ACC112 (cell line): ENCODE results near the gene FBXL3.
A peak's percentile ranks its signal among the peaks of the same experiment; 100 is the strongest.
"Not testable (repeated sequence)": the region's sequence is repeated elsewhere in the genome, so short reads cannot be mapped to it uniquely, and the experiment has no call there.

Source experiments
- H2AFZ ChIP-seq: fragments of 200-600 bp; sonication (generic); one replicate; pipeline ENCODE4 v1.6.0; 2017; ENCODE audit warnings: antibody characterized with exemption, low read length; ENCODE audit not compliant: unreplicated experiment
- H3K27ac ChIP-seq: fragments of 200-600 bp; sonication (generic); 2 replicates; pipeline ENCODE4 v1.5.1; 2014; ENCODE audit warnings: low read depth, mild to moderate bottlenecking, antibody characterized with exemption, low read length, moderate library complexity
- H3K27me3 ChIP-seq: fragments of 200-600 bp; sonication (generic); 2 replicates; pipeline ENCODE4 v1.6.1; 2014; ENCODE audit warnings: mild to moderate bottlenecking, antibody characterized with exemption, low read length, moderate library complexity, mixed read lengths; ENCODE audit not compliant: insufficient read depth
- H3K36me3 ChIP-seq: fragments of 200-600 bp; sonication (generic); 2 replicates; pipeline ENCODE4 v1.6.1; 2016; ENCODE audit warnings: mild to moderate bottlenecking, antibody characterized with exemption, low read length, moderate library complexity, mixed read lengths; ENCODE audit not compliant: insufficient read depth
- H3K4me1 ChIP-seq: fragments of 200-600 bp; sonication (generic); one replicate; pipeline ENCODE4 v1.6.1; 2016; ENCODE audit warnings: low read length, mixed read lengths; ENCODE audit not compliant: insufficient read depth, unreplicated experiment, control insufficient read depth
- H3K4me3 ChIP-seq: fragments of 200-600 bp; sonication (generic); 2 replicates; pipeline ENCODE4 v1.5.1; 2014; ENCODE audit warnings: mild to moderate bottlenecking, low read depth, low read length
- H3K79me2 ChIP-seq: fragments of 200-600 bp; sonication (generic); one replicate; pipeline ENCODE4 v1.6.0; 2016; ENCODE audit warnings: low read length; ENCODE audit not compliant: control insufficient read depth, unreplicated experiment, insufficient read depth

FBXL3 gene

GRCh38 chr13:77008337-77008736, 18.6 kb downstream of the FBXL3 start:
- not testable (repeated sequence) for H3K4me1 ChIP-seq, H2AFZ ChIP-seq, H3K27ac ChIP-seq, H3K27me3 ChIP-seq, H3K4me3 ChIP-seq
- peaks cover 17% of the 10 kb centered on the region for H3K36me3 ChIP-seq
- peaks cover 33% of the 10 kb centered on the region for H3K79me2 ChIP-seq

GRCh38 chr13:77002590-77003190, 24.3 kb downstream of the FBXL3 start:
- no peak overlapping the region for H3K27ac ChIP-seq
- peaks cover 15% of the 10 kb centered on the region; the same call in 1 of the 2 replicates for H3K36me3 ChIP-seq

GRCh38 chr13:77001963-77002587, 24.9 kb downstream of the FBXL3 start:
- H3K4me3 ChIP-seq: no peak overlapping the region
- H3K4me1 ChIP-seq: no peaks in the 10 kb centered on the region
- peaks cover 4% of the 10 kb centered on the region for H3K79me2 ChIP-seq
- H2AFZ ChIP-seq: no peak overlapping the region
- no peak overlapping the region for H3K27ac ChIP-seq
- H3K36me3 ChIP-seq: peaks cover 15% of the 10 kb centered on the region; the same call in 1 of the 2 replicates
- no peaks in the 10 kb centered on the region for H3K27me3 ChIP-seq

More at GRCh38 chr13:77002590-77003190, 24.3 kb downstream of the FBXL3 start:
- H3K4me3 ChIP-seq: no peak overlapping the region
- no peaks in the 10 kb centered on the region for H3K4me1 ChIP-seq
- peaks cover 8% of the 10 kb centered on the region for H3K79me2 ChIP-seq
- H2AFZ ChIP-seq: no peak overlapping the region
- H3K27me3 ChIP-seq: no peaks in the 10 kb centered on the region

GRCh38 chr13:77001540-77001939, 25.4 kb downstream of the FBXL3 start:
- Histone ChIP-seq H3K4me1 (no peaks in the 10 kb centered on the region), H3K36me3 (peaks cover 15% of the 10 kb centered on the region; the same call in 1 of the 2 replicates), H3K4me3 (no peak overlapping the region), H3K27ac (no peak overlapping the region), H3K79me2 (peaks cover 3% of the 10 kb centered on the region), H3K27me3 (no peaks in the 10 kb centered on the region), H2AFZ (no peak overlapping the region)

GRCh38 chr13:77000475-77000874, 26.5 kb downstream of the FBXL3 start:
- no peaks in the 10 kb centered on the region for H3K27me3 ChIP-seq
- H3K4me3 ChIP-seq: no peak overlapping the region
- no peaks in the 10 kb centered on the region for H3K4me1 ChIP-seq
- H2AFZ ChIP-seq: no peak overlapping the region
- no peak overlapping the region for H3K27ac ChIP-seq
- H3K79me2 ChIP-seq: no peaks in the 10 kb centered on the region
- H3K36me3 ChIP-seq: peaks cover 21% of the 10 kb centered on the region

- peaks cover 26% of the 10 kb centered on the region for H3K4me1 ChIP-seq
- peaks cover 25% of the 10 kb centered on the region for H3K79me2 ChIP-seq
- peaks cover 14% of the 10 kb centered on the region for H3K36me3 ChIP-seq
- no peak overlapping the region for H2AFZ ChIP-seq
- peak overlapping the region; percentile 84 for H3K4me3 ChIP-seq
- H3K27ac ChIP-seq: 0 out of 2 replicates have a peak overlapping the region, but pooled peaks have one; percentile 6
- no peaks in the 10 kb centered on the region for H3K27me3 ChIP-seq
Observed at GRCh38 chr13:76994281-76994680, 32.7 kb downstream of the FBXL3 start.

- H3K27ac ChIP-seq: peak overlapping the region; percentile 79; the same call in 1 of the 2 replicates
- H3K36me3 ChIP-seq: peaks cover 10% of the 10 kb centered on the region
- peaks cover 25% of the 10 kb centered on the region for H3K79me2 ChIP-seq
- H3K4me1 ChIP-seq: peaks cover 26% of the 10 kb centered on the region
- H3K27me3 ChIP-seq: no peaks in the 10 kb centered on the region
- H2AFZ ChIP-seq: no peak overlapping the region
- H3K4me3 ChIP-seq: peak overlapping the region; percentile 84
Observed at GRCh38 chr13:76993473-76993872, 33.5 kb downstream of the FBXL3 start.

- H3K36me3 ChIP-seq: peaks cover 7% of the 10 kb centered on the region
- H3K4me3 ChIP-seq: peak overlapping the region; percentile 84
- peaks cover 26% of the 10 kb centered on the region for H3K4me1 ChIP-seq
- no peaks in the 10 kb centered on the region for H3K27me3 ChIP-seq
- H3K79me2 ChIP-seq: peaks cover 25% of the 10 kb centered on the region
- H3K27ac ChIP-seq: peak overlapping the region; percentile 79
- H2AFZ ChIP-seq: peak overlapping the region; percentile 54
Observed at GRCh38 chr13:76993021-76993420, 33.9 kb downstream of the FBXL3 start.

GRCh38 chr13:76992548-76993001, 34.4 kb downstream of the FBXL3 start:
- Histone ChIP-seq H3K4me3 (peak overlapping the region; percentile 84), H3K27ac (peak overlapping the region; percentile 79), H3K36me3 (peaks cover 5% of the 10 kb centered on the region), H3K27me3 (no peaks in the 10 kb centered on the region), H3K4me1 (peaks cover 26% of the 10 kb centered on the region), H2AFZ (peak overlapping the region; percentile 54), H3K79me2 (peaks cover 25% of the 10 kb centered on the region)

- H3K27ac ChIP-seq: peak within 1 kb of the TSS; percentile 79
- peak within 1 kb of the TSS; percentile 84 for H3K4me3 ChIP-seq
- peaks cover 25% of the 10 kb centered on the region for H3K79me2 ChIP-seq
- peaks cover 26% of the 10 kb centered on the region for H3K4me1 ChIP-seq
- H2AFZ ChIP-seq: peak within 1 kb of the TSS; percentile 90
- peaks cover 5% of the 10 kb centered on the region for H3K36me3 ChIP-seq
- no peaks in the 10 kb centered on the region for H3K27me3 ChIP-seq
Observed at GRCh38 chr13:76991796-76992547, 35.0 kb downstream of the FBXL3 start, which contains the start of gene CLN5. TSS of gene CLN5 (plus strand) at chr13:76992081. CDS start at chr13:76992099, 18 bp downstream.
